Endodermal cell (in vitro differentiated cells): ENCODE measurements around the gene CSH2. TPM values are rescaled to one million over a fixed set of nuclear protein-coding genes. Genes with fewer than 3 reads are reported as not detected.

Experiments
- DNase-seq: peaks from one replicate; pipeline ENCODE4 v3.0.0-alpha.2; 2017
- H3K27ac ChIP-seq: 2 replicates; pipeline ENCODE4 v1.5.1; 2013; ENCODE audit warnings: mild to moderate bottlenecking, low read depth, low read length, moderate library complexity
- H3K27me3 ChIP-seq: 2 replicates; pipeline ENCODE4 v1.6.1; 2013; ENCODE audit warnings: mild to moderate bottlenecking, low read length, moderate library complexity; ENCODE audit not compliant: insufficient read depth, control insufficient read depth, poor library complexity, severe bottlenecking
- H3K36me3 ChIP-seq: 2 replicates; pipeline ENCODE4 v1.7.0; 2013; ENCODE audit warnings: mild to moderate bottlenecking, low read length, moderate library complexity; ENCODE audit not compliant: control insufficient read depth, insufficient read depth
- H3K4me1 ChIP-seq: one replicate; pipeline ENCODE4 v1.7.0; 2013; ENCODE audit warnings: low read length; ENCODE audit not compliant: control insufficient read depth, insufficient read depth
- H3K4me3 ChIP-seq: 2 replicates; pipeline ENCODE4 v1.5.1; 2013; ENCODE audit warnings: mild to moderate bottlenecking, low read length, moderate library complexity
- H3K9ac ChIP-seq: 2 replicates; pipeline ENCODE4 v1.6.1; 2013; ENCODE audit warnings: mild to moderate bottlenecking, low read length, moderate library complexity; ENCODE audit not compliant: poor library complexity, severe bottlenecking; ENCODE audit errors: extremely low read depth
- H3K9me3 ChIP-seq: 2 replicates; pipeline ENCODE4 v1.6.1; 2013; ENCODE audit warnings: mild to moderate bottlenecking, low read length, moderate library complexity; ENCODE audit not compliant: control insufficient read depth
- H3K27ac Mint-ChIP-seq: 2 replicates; pipeline ENCODE4 v1.8.0; 2020; ENCODE audit warnings: mixed read lengths
- H3K27me3 Mint-ChIP-seq: 2 replicates; pipeline ENCODE4 v1.8.0; 2021; ENCODE audit warnings: mild to moderate bottlenecking, mixed read lengths; ENCODE audit not compliant: insufficient read depth
- H3K36me3 Mint-ChIP-seq: 2 replicates; pipeline ENCODE4 v1.8.0; 2020; ENCODE audit warnings: low read depth, mixed read lengths
- H3K4me1 Mint-ChIP-seq: 2 replicates; pipeline ENCODE4 v1.8.0; 2020; ENCODE audit warnings: mixed read lengths
- H3K4me3 Mint-ChIP-seq: 2 replicates; pipeline ENCODE4 v1.8.0; 2020; ENCODE audit warnings: mild to moderate bottlenecking, moderate library complexity, mixed read lengths
- H3K9me3 Mint-ChIP-seq: 2 replicates; pipeline ENCODE4 v1.8.0; 2020; ENCODE audit warnings: mild to moderate bottlenecking, mixed read lengths
- WGBS, 2 experiments: methylation state at CpG; one replicate each; pipeline versions ENCODE4 v1.1.5 to v1.1.7; 2013; ENCODE audit warnings: missing lambda C conversion rate in 2 of 2, mixed read lengths in 1 of 2; ENCODE audit not compliant: insufficient coverage in 1 of 2, insufficient read length in 1 of 2; 5-methylcytosine and 5-hydroxymethylcytosine counted together
- total RNA-seq, 2 donors: library from RNA; stranded (reverse); fragmentation: NEBNext Ultra II Directional in 1 of 2; extraction: Animal tissue kit (Norgen Biotek cat#: 25700) in 1 of 2; gene quantifications; 2 replicates in 1 of 2; 3 replicates in 1 of 2; pipeline ENCODE4 v1.2.1, GENCODE V29; 2021
- TF ChIP-seq, protein P1 (sequence below): fragments of 200-600 bp; sonication (generic); conservative IDR thresholded peaks from 2 replicates; pipeline ENCODE4 v1.5.0; 2021; ENCODE audit warnings: antibody characterized with exemption, mild to moderate bottlenecking

The CSH2 gene
- total RNA-seq, 2 donors from 2014 or later: 0.57 TPM; not detected in 1

DNA sequence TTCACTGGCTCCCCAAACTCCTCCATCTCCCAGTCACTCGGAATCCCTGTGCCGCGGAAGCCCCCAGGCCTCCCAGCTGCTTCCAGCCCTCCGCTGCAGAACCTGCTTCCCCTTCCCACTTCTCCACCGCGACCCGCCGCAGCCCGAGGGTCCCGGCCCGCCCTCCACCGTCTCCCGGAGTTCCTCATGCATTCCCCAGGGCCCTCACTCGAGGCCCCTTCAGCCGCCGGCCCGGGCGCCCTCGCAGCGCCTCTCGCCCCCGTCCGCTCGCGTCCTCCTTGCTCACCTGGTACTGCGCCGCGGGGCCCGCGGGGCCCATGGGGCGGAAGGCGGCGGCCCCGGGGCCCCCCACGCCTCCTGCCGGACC lies 31.3 kb downstream of the CSH2 start:
- peak overlapping the region; percentile 98 for H3K4me3 Mint-ChIP-seq

DNA sequence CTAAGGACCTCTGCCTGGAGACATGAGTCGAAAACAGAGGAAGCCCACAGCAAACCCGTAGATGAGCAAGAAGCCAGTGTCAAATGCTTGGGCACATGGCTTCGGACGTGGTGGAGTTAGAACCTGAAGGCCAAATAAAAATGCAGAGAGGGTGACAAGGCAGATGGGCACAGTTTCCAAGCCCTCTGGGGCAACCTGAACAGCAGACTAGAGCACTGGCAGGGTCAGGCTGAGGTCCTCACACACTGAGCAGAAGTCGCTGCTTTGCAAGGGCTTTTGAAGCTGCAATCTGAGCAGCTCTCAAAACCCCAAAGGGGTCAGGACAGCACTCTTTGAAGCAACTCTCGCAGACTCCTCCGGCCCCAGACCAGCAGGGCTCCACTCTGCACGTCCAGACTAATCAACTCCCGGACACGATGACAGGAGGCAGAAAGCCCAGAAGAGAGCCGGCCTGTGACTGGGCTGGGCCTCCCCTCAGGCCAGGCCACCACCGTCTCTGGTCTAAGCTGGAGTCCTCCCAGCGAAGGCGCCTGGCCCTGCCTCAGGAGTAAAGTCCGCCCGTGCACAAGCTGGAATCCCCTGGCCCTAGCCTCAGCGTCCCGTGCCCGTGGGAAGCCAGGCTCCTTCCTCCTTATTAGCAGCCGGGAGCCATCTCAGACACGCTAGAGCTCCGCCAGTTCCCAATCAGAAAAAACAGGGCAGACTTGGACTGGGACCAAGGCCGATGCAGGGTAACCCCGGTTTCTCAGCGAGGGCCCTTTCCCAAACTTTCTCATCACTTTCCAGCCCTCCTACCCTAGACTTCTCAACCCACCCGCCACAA lies 31.9 kb downstream of the CSH2 start:
- H3K4me1 Mint-ChIP-seq: peaks cover 18% of the 10 kb centered on the region
- peak; percentile 84 for DNase-seq
- Histone ChIP-seq H3K27ac (peak overlapping the region; percentile 49), H3K27me3 (no peaks in the 10 kb centered on the region), H3K9me3 (no peaks in the 10 kb centered on the region), H3K4me3 (peak overlapping the region; percentile 97), H3K4me1 (peaks cover 10% of the 10 kb centered on the region), H3K36me3 (no peaks in the 10 kb centered on the region), H3K9ac (peak overlapping the region; percentile 74)
- peak overlapping the region; percentile 95 for H3K27ac Mint-ChIP-seq
- H3K27me3 Mint-ChIP-seq: peaks cover 14% of the 10 kb centered on the region
- H3K9me3 Mint-ChIP-seq: no peaks in the 10 kb centered on the region
- peaks cover 9% of the 10 kb centered on the region for H3K36me3 Mint-ChIP-seq
- peak overlapping the region; percentile 98 for H3K4me3 Mint-ChIP-seq
- TF ChIP-seq, protein P1, sequence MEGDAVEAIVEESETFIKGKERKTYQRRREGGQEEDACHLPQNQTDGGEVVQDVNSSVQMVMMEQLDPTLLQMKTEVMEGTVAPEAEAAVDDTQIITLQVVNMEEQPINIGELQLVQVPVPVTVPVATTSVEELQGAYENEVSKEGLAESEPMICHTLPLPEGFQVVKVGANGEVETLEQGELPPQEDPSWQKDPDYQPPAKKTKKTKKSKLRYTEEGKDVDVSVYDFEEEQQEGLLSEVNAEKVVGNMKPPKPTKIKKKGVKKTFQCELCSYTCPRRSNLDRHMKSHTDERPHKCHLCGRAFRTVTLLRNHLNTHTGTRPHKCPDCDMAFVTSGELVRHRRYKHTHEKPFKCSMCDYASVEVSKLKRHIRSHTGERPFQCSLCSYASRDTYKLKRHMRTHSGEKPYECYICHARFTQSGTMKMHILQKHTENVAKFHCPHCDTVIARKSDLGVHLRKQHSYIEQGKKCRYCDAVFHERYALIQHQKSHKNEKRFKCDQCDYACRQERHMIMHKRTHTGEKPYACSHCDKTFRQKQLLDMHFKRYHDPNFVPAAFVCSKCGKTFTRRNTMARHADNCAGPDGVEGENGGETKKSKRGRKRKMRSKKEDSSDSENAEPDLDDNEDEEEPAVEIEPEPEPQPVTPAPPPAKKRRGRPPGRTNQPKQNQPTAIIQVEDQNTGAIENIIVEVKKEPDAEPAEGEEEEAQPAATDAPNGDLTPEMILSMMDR: no peak
- 16 to 17% methylated on average over 23 to 26 of the region's 26 CpGs for WGBS, 2 experiments

More for the DNA sequence above, 31.3 kb downstream of the CSH2 start:
- Histone ChIP-seq H3K9me3 (no peaks in the 10 kb centered on the region), H3K36me3 (no peaks in the 10 kb centered on the region), H3K27me3 (no peaks in the 10 kb centered on the region), H3K9ac (peak overlapping the region; percentile 74), H3K27ac (peak overlapping the region; percentile 49), H3K4me1 (peaks cover 10% of the 10 kb centered on the region), H3K4me3 (peak overlapping the region; percentile 97)
- H3K36me3 Mint-ChIP-seq: peaks cover 4% of the 10 kb centered on the region
- peaks cover 18% of the 10 kb centered on the region for H3K4me1 Mint-ChIP-seq
- peaks cover 20% of the 10 kb centered on the region for H3K27me3 Mint-ChIP-seq
- no peaks in the 10 kb centered on the region for H3K9me3 Mint-ChIP-seq
- H3K27ac Mint-ChIP-seq: peak overlapping the region; percentile 95
- WGBS, 2 experiments: 0% methylated on average over 21 to 36 of the region's 36 CpGs
- TF ChIP-seq, protein P1: no peak
- DNase-seq: no peak

DNA sequence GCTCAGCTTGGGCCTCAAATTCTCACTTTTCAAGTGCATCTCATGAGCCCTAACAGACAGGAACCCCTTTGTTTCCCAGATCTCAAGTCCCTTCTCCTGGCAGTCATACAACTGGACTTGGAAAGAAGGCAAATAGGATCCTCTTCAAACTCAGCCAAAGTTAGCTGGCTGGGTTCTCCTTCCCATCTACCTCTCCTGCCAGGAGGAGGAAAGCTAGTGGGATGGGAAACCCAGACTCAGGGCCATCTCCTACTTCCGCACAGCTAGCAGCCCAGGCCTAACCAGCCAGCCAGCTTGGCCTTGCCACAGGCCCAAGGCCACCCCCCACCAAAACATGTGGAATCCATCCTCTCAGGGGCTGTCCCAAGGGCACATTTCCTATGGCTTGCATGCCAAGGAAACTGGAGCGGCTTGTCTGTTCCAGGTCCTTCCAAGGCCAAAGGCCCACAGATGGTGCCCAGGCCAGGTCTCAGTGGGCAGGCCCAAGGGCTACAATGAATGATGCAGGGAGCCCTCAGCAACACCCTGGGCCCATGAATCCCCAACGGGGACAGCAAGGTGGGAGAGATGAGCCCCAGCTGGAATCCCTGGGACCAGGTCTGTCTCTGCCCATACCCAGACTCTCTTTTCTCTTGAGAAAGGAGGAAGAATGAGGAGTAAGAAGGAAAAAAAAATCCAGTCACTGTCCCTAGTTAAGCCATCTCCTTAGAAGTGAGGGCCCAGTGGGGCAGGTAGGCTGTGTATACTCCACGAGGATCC lies 32.7 kb downstream of the CSH2 start:
- WGBS, 2 experiments: 85 to 93% methylated on average over 2 to 4 of the region's 4 CpGs
- peak overlapping the region; percentile 74 for H3K9ac ChIP-seq
- Mint-ChIP-seq H3K27ac (peak overlapping the region; percentile 35), H3K27me3 (peaks cover 7% of the 10 kb centered on the region), H3K36me3 (peaks cover 14% of the 10 kb centered on the region), H3K9me3 (no peaks in the 10 kb centered on the region), H3K4me3 (peak overlapping the region; percentile 98), H3K4me1 (peaks cover 18% of the 10 kb centered on the region)
- DNase-seq: no peak
- no peaks in the 10 kb centered on the region for H3K27me3 ChIP-seq
- H3K4me1 ChIP-seq: peaks cover 10% of the 10 kb centered on the region
- peak overlapping the region; percentile 97 for H3K4me3 ChIP-seq
- H3K27ac ChIP-seq: no peak overlapping the region
- TF ChIP-seq, protein P1: no peak
- no peaks in the 10 kb centered on the region for H3K36me3 ChIP-seq
- no peaks in the 10 kb centered on the region for H3K9me3 ChIP-seq
